Esophagus muscularis mucosa (tissue), 4 donors: Measurements from ENCODE around the gene PTX4.

Source experiments
- EP300 ChIP-seq: sonication (generic); formaldehyde crosslinking; IDR thresholded peaks from one replicate; pipeline ENCODE4 v1.6.1; 2017; ENCODE audit warnings: antibody characterized with exemption
- POLR2A ChIP-seq: fragments of 450-650 bp; IDR thresholded peaks from one replicate; pipeline ENCODE4 v1.6.1; 2017; ENCODE audit warnings: antibody characterized with exemption, moderate library complexity, mild to moderate bottlenecking, low read depth
- TF ChIP-seq, protein P1 (sequence below), 3 experiments: fragments of 200-600 bp in 2 of 3; fragments of 450-650 bp in 1 of 3; sonication (generic) in 2 of 3; IDR thresholded peaks; one replicate each; pipeline ENCODE4 v1.5.1; 2017 to 2019; ENCODE audit warnings: antibody characterized with exemption in 3 of 3, mild to moderate bottlenecking in 2 of 3, moderate library complexity in 1 of 3

DNA sequence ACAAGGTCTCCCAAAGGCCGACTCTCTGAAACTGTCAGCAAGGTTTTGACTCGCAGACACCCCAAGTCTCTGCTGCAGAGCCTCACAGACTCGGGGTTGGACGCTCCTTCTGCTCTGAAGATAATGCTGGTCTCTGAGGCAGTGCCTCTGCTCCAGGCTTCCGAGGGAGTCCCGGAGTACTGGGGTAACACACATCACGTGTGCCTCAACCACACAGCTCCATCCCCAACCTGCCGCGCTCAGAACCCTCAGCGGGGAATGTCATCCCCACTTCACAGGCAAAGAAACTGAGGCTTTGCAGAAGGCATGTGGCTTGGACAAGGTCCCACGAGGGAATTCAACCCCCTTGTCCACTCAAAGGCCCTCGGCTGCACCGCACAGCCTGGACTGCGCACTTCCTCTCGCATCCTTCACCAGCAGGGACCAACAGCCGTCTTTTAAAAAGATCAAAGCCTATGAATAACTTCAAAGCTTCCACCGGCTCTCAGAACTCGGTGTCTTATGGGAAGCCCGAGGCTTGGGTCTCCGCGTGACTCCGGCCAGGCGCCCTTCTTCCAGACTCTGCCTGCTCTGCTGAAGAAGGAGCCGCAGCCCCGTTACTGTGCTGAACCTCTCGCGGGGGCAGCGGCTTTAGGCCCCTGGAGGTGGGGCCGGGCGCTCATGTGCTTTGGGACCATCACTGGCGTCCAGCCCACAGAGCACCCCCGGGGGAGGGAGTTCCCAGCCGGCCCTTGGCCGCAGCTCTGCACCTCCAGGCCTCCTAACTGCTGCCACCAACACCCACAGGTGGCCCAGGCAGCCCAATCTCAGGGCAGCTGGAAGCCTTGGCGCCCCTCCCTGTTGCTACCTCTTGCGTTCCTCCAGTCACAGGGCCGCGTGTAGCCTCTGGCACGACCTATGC is 46.9 kb upstream of the PTX4 start:
- TF ChIP-seq, protein P1, sequence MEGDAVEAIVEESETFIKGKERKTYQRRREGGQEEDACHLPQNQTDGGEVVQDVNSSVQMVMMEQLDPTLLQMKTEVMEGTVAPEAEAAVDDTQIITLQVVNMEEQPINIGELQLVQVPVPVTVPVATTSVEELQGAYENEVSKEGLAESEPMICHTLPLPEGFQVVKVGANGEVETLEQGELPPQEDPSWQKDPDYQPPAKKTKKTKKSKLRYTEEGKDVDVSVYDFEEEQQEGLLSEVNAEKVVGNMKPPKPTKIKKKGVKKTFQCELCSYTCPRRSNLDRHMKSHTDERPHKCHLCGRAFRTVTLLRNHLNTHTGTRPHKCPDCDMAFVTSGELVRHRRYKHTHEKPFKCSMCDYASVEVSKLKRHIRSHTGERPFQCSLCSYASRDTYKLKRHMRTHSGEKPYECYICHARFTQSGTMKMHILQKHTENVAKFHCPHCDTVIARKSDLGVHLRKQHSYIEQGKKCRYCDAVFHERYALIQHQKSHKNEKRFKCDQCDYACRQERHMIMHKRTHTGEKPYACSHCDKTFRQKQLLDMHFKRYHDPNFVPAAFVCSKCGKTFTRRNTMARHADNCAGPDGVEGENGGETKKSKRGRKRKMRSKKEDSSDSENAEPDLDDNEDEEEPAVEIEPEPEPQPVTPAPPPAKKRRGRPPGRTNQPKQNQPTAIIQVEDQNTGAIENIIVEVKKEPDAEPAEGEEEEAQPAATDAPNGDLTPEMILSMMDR (IDR thresholded peaks at IDR 0.05) = no peak
- TF ChIP-seq POLR2A (no peak), EP300 (no peak)
